Liver (tissue), 9 donors: ENCODE results near the gene APPBP2. TPM values are rescaled to one million over a fixed set of nuclear protein-coding genes. Genes with fewer than 3 reads are reported as not detected.

ENCODE experiments used
- DNase-seq: peaks from one replicate; pipeline ENCODE4 v3.0.0-alpha.2; 2017; ENCODE audit warnings: low spot score
- H3K27ac ChIP-seq, 2 donors: one replicate each; pipeline ENCODE4 v1.7.0; 2013; ENCODE audit warnings: inconsistent platforms in 2 of 2, low read length in 2 of 2, control low read depth in 1 of 2, low read depth in 1 of 2, mild to moderate bottlenecking in 1 of 2
- H3K27me3 ChIP-seq, 4 donors: one replicate each; pipeline versions ENCODE4 v1.6.1 to v1.7.0; 2013; ENCODE audit warnings: low read length in 3 of 4, inconsistent platforms in 1 of 4, mild to moderate bottlenecking in 1 of 4, moderate library complexity in 1 of 4; ENCODE audit not compliant: control insufficient read depth in 4 of 4, insufficient read depth in 4 of 4
- H3K36me3 ChIP-seq, 4 donors: one replicate each; pipeline versions ENCODE4 v1.6.1 to v1.7.0; 2013; ENCODE audit warnings: low read length in 3 of 4, mild to moderate bottlenecking in 3 of 4, low read depth in 1 of 4, moderate library complexity in 1 of 4; ENCODE audit not compliant: control insufficient read depth in 4 of 4, insufficient read depth in 3 of 4
- H3K4me1 ChIP-seq, 4 donors: one replicate each; pipeline versions ENCODE4 v1.6.1 to v1.7.0; 2013; ENCODE audit warnings: low read length in 3 of 4, mild to moderate bottlenecking in 3 of 4, moderate library complexity in 1 of 4; ENCODE audit not compliant: control insufficient read depth in 4 of 4, insufficient read depth in 4 of 4
- H3K4me3 ChIP-seq, 3 donors: one replicate each; pipeline versions ENCODE4 v1.6.1 to v1.7.0; 2013; ENCODE audit warnings: low read length in 3 of 3, control low read depth in 1 of 3, low read depth in 1 of 3, mild to moderate bottlenecking in 1 of 3
- H3K9ac ChIP-seq, 2 donors: one replicate each; pipeline ENCODE4 v1.7.0; 2013; ENCODE audit warnings: low read length in 2 of 2, mild to moderate bottlenecking in 2 of 2, moderate library complexity in 2 of 2, control low read depth in 1 of 2, low read depth in 1 of 2
- H3K9me3 ChIP-seq, 4 donors: one replicate each; pipeline versions ENCODE4 v1.6.1 to v1.7.0; 2013; ENCODE audit warnings: low read length in 3 of 4; ENCODE audit not compliant: control insufficient read depth in 4 of 4
- ATF3 ChIP-seq: IDR thresholded peaks from 2 replicates; pipeline ENCODE4 v1.6.1; 2016; ENCODE audit warnings: antibody characterized with exemption
- CTCF ChIP-seq: fragments of 150-350 bp; IDR thresholded peaks from 2 replicates; pipeline ENCODE4 v1.5.1; 2017; ENCODE audit warnings: improper control_type of control experiment, low read depth, low read length; ENCODE audit not compliant: missing input control
- EGR1 ChIP-seq, 2 donors: IDR thresholded peaks; 2 replicates each; pipeline ENCODE4 v1.6.1; 2016 to 2018; ENCODE audit warnings: antibody characterized with exemption in 2 of 2, low read depth in 2 of 2
- FOXA1 ChIP-seq: IDR thresholded peaks from 2 replicates; pipeline ENCODE4 v1.6.1; 2016; ENCODE audit warnings: antibody characterized with exemption
- FOXA2 ChIP-seq: IDR thresholded peaks from 2 replicates; pipeline ENCODE4 v1.6.1; 2016; ENCODE audit warnings: antibody characterized with exemption
- GABPA ChIP-seq, 2 donors: IDR thresholded peaks in 1 of 2; conservative IDR thresholded peaks in 1 of 2; 2 replicates each; pipeline ENCODE4 v1.6.1; 2016; ENCODE audit warnings: antibody characterized with exemption in 2 of 2, mild to moderate bottlenecking in 1 of 2, moderate library complexity in 1 of 2
- HNF4A ChIP-seq, 2 donors: conservative IDR thresholded peaks; 2 replicates each; pipeline ENCODE4 v1.6.1; 2016; ENCODE audit warnings: antibody characterized with exemption in 2 of 2, mild to moderate bottlenecking in 2 of 2
- HNF4G ChIP-seq: IDR thresholded peaks from 2 replicates; pipeline ENCODE4 v1.6.1; 2016; ENCODE audit warnings: antibody characterized with exemption
- JUND ChIP-seq, 2 donors: IDR thresholded peaks; 2 replicates each; pipeline ENCODE4 v1.6.1; 2016; ENCODE audit warnings: antibody characterized with exemption in 2 of 2
- MAX ChIP-seq: IDR thresholded peaks from 2 replicates; pipeline ENCODE4 v1.6.1; 2016; ENCODE audit warnings: antibody characterized with exemption
- NR2F2 ChIP-seq: IDR thresholded peaks from 2 replicates; pipeline ENCODE4 v1.6.1; 2016; ENCODE audit warnings: antibody characterized with exemption
- RAD21 ChIP-seq, 2 donors: IDR thresholded peaks; 2 replicates each; pipeline ENCODE4 v1.6.1; 2016; ENCODE audit warnings: antibody characterized with exemption in 2 of 2, mild to moderate bottlenecking in 2 of 2
- REST ChIP-seq: IDR thresholded peaks from 2 replicates; pipeline ENCODE4 v1.6.1; 2016; ENCODE audit warnings: antibody characterized with exemption, mild to moderate bottlenecking
- RXRA ChIP-seq, 2 donors: IDR thresholded peaks; 2 replicates each; pipeline ENCODE4 v1.6.1; 2017 to 2018; ENCODE audit warnings: antibody characterized with exemption in 2 of 2, mild to moderate bottlenecking in 1 of 2
- SP1 ChIP-seq: IDR thresholded peaks from 2 replicates; pipeline ENCODE4 v1.6.1; 2018; ENCODE audit warnings: antibody characterized with exemption, mild to moderate bottlenecking
- TAF1 ChIP-seq: conservative IDR thresholded peaks from 2 replicates; pipeline ENCODE4 v1.6.1; 2016; ENCODE audit warnings: antibody characterized with exemption, mild to moderate bottlenecking
- YY1 ChIP-seq: IDR thresholded peaks from 2 replicates; pipeline ENCODE4 v1.6.1; 2016; ENCODE audit warnings: antibody characterized with exemption, mild to moderate bottlenecking
- ZBTB33 ChIP-seq: IDR thresholded peaks from 2 replicates; pipeline ENCODE4 v1.6.1; 2016; ENCODE audit warnings: antibody characterized with exemption
- WGBS: extraction: QIAGEN DNeasy Blood & Tissue Kit; methylation state at CpG from one replicate; pipeline ENCODE4 v1.1.7; 2013; 5-methylcytosine and 5-hydroxymethylcytosine counted together
- polyA plus RNA-seq, 2 donors: library from polyadenylated mRNA; stranded (reverse) in 1 of 2; unstranded in 1 of 2; fragments of 200-250 nt in 1 of 2; fragments of >200 nt in 1 of 2; fragmentation: Nextera tagmentation in 1 of 2; extraction: Ambion mirVana in 1 of 2; gene quantifications; one replicate each; pipeline versions ENCODE4 v1.2.1 to v1.2.3, GENCODE V29; 2013 to 2015
- total RNA-seq, 2 donors: library from RNA; depleted of rRNA; stranded (reverse); fragments of >200 nt; gene quantifications; one replicate each; pipeline ENCODE4 v1.2.3, GENCODE V29; 2014
- donor health status: healthy.
- donor health status: healthy.
- donor health status: healthy.
- donor health status: healthy.
- donor health status: healthy.

Gene APPBP2
- total and polyA plus RNA-seq, 4 donors, result 4.6 to 17.3 (median 9.2) TPM

- DNase-seq, result no peak
- Histone ChIP-seq H3K9me3 (no peaks in the 10 kb centered on the region), H3K9ac (no peak overlapping the region), H3K27me3 (no peaks in the 10 kb centered on the region), H3K4me1 (no peaks in the 10 kb centered on the region), H3K27ac (no peak overlapping the region), H3K36me3 (no peaks in the 10 kb centered on the region), H3K4me3 (no peak overlapping the region)
- TF ChIP-seq RAD21 (IDR thresholded peaks at IDR 0.05), result no peak
- no peak for TF ChIP-seq EGR1 (IDR thresholded peaks at IDR 0.05; ENCODE audit: low read depth in 2 of 2)
- TF ChIP-seq HNF4A (conservative IDR thresholded peaks at IDR 0.05), result no peak
- TF ChIP-seq SP1, result no peak
- no peak for TF ChIP-seq ATF3
- TF ChIP-seq CTCF, result no peak
- no peak for TF ChIP-seq RXRA (IDR thresholded peaks at IDR 0.05)
- no peak for TF ChIP-seq JUND (IDR thresholded peaks at IDR 0.05)
- no peak for TF ChIP-seq FOXA2
- no peak for TF ChIP-seq MAX
- TF ChIP-seq ZBTB33, result no peak
- TF ChIP-seq TAF1, result no peak
- no peak for TF ChIP-seq GABPA (IDR thresholded peaks at IDR 0.05 in 1 of 2, conservative IDR thresholded peaks at IDR 0.05 in 1 of 2)
- TF ChIP-seq YY1, result no peak
- TF ChIP-seq HNF4G, result no peak
- no peak for TF ChIP-seq NR2F2
- no peak for TF ChIP-seq FOXA1
- no peak for TF ChIP-seq REST
- WGBS, result 96% methylated on average over 9 of the region's 9 CpGs
Observed at GRCh38 chr17:60538726-60539125, 12.7 kb upstream of the APPBP2 start.
